Right atrium auricular region (tissue), 2 donors: ENCODE results near the gene CUTA. TPM values are rescaled to one million over a fixed set of nuclear protein-coding genes. Genes with fewer than 3 reads are reported as not detected.
A peak's percentile ranks its signal among the peaks of the same experiment; 100 is the strongest.
"Not testable (repeated sequence)": the region's sequence is repeated elsewhere in the genome, so short reads cannot be mapped to it uniquely, and the experiment has no call there.

Experiments used
- DNase-seq: peaks from one replicate; pipeline ENCODE4 v3.0.0-alpha.2; 2019; ENCODE audit warnings: low spot score
- H3K27ac ChIP-seq, 2 donors: fragments of 200-600 bp; sonication (generic); 1 replicate in 1 of 2; 2 replicates in 1 of 2; pipeline ENCODE4 v1.5.1; 2016 to 2019
- H3K27me3 ChIP-seq, 2 donors: fragments of 200-600 bp; sonication (generic); one replicate each; pipeline versions ENCODE4 v1.5.1 to v1.6.0; 2017 to 2019
- H3K36me3 ChIP-seq: fragments of 200-600 bp; sonication (generic); one replicate; pipeline ENCODE4 v1.5.1; 2016
- H3K4me1 ChIP-seq, 2 donors: fragments of 200-600 bp; sonication (generic); one replicate each; pipeline versions ENCODE4 v1.5.1 to v1.6.0; 2017 to 2019
- H3K4me3 ChIP-seq, 2 donors: fragments of 200-600 bp; sonication (generic); 1 replicate in 1 of 2; 2 replicates in 1 of 2; pipeline ENCODE4 v1.5.1; 2017 to 2019; ENCODE audit warnings: mild to moderate bottlenecking in 1 of 2, moderate library complexity in 1 of 2
- H3K9me3 ChIP-seq, 2 donors: fragments of 200-600 bp; sonication (generic); one replicate each; pipeline ENCODE4 v1.5.1; 2019
- total RNA-seq, 2 donors: library from RNA; depleted of rRNA; stranded (reverse); fragments of >200 nt; gene quantifications; one replicate each; pipeline ENCODE4 v1.1.0, GENCODE V29; 2016
- TF ChIP-seq, protein P1 (sequence below), 2 donors: fragments of 200-600 bp; sonication (generic); IDR thresholded peaks; one replicate each; pipeline ENCODE4 v1.5.1; 2019; ENCODE audit warnings: antibody characterized with exemption in 2 of 2

CUTA gene
- total RNA-seq, 2 donors from 2014 or later, result 118 to 119 TPM

DNA sequence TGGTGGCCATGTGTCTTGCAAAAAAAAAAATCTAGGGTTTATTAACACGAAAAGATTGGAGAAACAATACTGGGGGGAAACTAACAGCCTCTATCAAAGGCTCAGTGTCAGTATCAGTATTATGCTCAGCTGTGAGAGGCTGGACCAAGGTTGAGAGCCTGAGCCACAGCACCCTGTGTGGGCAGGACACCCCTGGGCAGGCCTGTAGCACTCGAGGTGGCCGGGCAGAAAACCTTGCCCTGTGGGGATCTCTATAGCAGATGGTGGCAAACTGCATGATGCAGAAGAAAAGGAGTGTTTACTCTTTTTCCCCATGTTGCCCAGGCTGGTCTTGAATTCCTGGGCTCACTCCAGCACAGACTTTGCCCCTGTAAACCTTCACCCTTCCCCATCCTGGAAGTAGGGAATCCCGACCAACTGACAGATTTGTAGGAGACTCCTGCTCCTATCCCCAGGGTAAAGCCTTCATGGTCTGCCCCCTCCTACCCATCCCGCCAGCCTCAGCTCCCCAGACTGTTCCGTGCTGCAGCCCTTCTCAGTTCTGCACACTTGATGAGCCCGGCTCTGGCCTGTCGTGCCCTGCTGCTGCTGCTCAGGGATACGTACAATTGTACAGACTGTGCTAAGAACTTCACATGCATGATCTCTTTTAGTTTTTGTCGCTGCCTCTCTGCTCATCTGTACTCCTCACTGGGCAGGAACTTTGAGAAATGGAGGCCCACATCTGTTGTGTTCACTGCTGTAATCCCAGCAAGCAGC is 34.3 kb downstream of the CUTA start:
- TF ChIP-seq, protein P1, sequence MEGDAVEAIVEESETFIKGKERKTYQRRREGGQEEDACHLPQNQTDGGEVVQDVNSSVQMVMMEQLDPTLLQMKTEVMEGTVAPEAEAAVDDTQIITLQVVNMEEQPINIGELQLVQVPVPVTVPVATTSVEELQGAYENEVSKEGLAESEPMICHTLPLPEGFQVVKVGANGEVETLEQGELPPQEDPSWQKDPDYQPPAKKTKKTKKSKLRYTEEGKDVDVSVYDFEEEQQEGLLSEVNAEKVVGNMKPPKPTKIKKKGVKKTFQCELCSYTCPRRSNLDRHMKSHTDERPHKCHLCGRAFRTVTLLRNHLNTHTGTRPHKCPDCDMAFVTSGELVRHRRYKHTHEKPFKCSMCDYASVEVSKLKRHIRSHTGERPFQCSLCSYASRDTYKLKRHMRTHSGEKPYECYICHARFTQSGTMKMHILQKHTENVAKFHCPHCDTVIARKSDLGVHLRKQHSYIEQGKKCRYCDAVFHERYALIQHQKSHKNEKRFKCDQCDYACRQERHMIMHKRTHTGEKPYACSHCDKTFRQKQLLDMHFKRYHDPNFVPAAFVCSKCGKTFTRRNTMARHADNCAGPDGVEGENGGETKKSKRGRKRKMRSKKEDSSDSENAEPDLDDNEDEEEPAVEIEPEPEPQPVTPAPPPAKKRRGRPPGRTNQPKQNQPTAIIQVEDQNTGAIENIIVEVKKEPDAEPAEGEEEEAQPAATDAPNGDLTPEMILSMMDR (IDR thresholded peaks at IDR 0.05), result no peak
- no peaks in the 10 kb centered on the region for H3K4me1 ChIP-seq
- no peaks in the 10 kb centered on the region for H3K36me3 ChIP-seq
- no peaks in the 10 kb centered on the region for H3K9me3 ChIP-seq
- no peak for DNase-seq
- no peak overlapping the region for H3K4me3 ChIP-seq
- no peak overlapping the region for H3K27ac ChIP-seq
- no peaks in the 10 kb centered on the region for H3K27me3 ChIP-seq

DNA sequence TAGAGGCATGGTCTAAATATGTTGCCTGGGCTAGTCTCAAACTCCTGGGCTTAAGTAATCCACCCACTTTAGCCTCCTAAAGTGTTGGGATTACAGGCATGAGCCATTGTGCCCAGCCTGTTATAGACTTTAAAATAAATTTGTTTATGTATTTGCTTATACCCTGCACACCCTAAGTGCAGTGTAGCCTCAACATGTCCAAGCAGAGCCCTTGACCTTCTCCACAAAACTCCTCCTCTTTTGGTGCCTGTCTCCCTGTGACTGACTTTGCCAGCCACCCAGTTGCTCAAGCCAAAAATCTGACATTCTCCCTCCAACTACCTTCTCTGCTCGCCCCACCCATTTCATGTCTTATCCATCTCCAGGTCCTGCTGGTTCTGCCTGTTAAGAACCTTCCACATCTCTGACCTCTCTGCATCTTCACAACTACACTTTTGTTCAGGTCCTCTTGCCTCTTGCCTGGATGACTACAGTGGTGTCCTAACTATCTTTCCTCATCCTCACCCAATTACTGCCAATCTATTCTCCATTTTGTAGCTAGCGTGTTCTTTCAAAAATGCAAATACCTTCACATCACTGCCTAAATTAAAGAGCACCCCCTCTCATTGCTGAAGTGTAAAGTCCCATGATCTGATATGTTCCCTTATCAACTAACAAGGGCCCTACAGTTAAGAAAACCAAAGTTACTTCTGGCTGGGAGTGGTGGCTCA is 37.5 kb downstream of the CUTA start:
- peaks cover 0 to 13% of the 10 kb centered on the region in 2 donors for H3K4me1 ChIP-seq
- no peaks in the 10 kb centered on the region for H3K27me3 ChIP-seq
- no peaks in the 10 kb centered on the region for H3K36me3 ChIP-seq
- no peak overlapping the region for H3K4me3 ChIP-seq
- H3K9me3 ChIP-seq, result no peaks in the 10 kb centered on the region
- TF ChIP-seq, protein P1 (IDR thresholded peaks at IDR 0.05), result no peak
- no peak for DNase-seq
- no peak overlapping the region for H3K27ac ChIP-seq

DNA sequence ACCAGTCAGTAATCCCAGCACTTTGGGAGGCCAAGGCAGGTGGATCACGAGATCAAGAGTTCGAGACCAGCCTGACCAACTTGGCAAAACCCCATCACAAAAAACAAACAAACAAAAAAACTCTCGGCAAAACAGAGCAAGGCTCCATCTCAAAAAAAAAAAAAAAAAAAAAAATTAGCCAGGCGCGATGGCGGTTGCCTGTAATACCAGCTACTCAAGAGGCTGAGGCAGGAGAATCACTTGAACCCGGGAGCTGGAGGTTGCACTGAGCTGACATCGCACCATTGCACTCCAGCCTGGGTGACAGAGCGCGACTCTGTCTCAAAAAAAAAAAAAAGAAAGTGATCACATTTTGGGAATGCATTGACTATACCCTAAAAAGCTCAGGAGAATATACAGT is 38.7 kb downstream of the CUTA start:
- not testable (repeated sequence) for H3K27ac ChIP-seq, H3K9me3 ChIP-seq, DNase-seq, H3K36me3 ChIP-seq, H3K4me3 ChIP-seq, H3K27me3 ChIP-seq
- peaks cover 0 to 25% of the 10 kb centered on the region in 2 donors for H3K4me1 ChIP-seq

DNA sequence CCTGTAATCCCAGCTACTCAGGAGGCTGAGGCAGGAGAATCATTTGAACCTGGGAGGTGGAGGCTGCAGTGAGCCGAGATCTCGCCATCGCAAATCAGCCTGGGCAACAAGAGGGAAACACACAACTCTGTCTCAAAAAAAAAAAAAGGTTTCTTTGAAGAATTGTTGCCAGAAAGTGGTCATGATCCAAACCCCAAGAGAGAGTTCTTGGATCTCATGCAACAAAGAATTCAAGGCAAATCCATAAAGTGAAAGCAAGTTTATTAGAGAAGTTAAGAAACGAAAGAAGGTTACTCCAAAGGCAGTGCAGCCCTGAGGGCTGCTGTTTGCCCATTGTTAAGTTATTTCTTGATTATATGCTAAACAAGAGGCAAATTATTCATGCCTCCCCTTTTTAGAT is 40.7 kb downstream of the CUTA start:
- DNase-seq, result no peak
- no peak overlapping the region for H3K27ac ChIP-seq
- no peaks in the 10 kb centered on the region for H3K9me3 ChIP-seq
- H3K4me3 ChIP-seq, result no peak overlapping the region
- TF ChIP-seq, protein P1 (IDR thresholded peaks at IDR 0.05), result no peak
- H3K36me3 ChIP-seq, result no peaks in the 10 kb centered on the region
- peaks cover 0 to 26% of the 10 kb centered on the region in 2 donors for H3K4me1 ChIP-seq
- H3K27me3 ChIP-seq, result no peaks in the 10 kb centered on the region

DNA sequence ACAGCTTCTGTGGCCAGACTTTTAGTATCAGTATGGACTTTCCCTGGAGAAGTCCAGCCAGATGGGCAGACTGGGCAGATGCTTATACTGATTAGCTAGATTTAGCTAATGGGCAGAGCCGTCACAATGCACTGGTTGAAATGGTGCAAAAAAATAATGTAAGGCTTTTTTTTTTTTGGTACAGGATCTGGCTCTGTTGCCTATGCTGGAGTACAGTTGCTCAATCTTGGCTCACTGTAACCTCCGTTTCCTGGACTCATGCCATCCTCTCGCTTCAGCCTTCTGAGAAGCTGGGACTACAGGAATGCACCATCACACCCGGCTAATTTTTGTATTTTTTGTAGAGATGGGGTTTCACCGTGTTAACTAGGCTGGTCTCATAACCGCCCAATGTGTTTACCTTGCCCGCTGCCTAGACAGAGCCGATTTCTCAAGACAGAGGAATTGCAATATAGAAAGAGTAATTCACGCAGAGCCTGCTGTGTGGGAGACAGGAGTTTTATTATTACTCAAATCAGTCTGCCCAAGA is 42.7 kb downstream of the CUTA start:
- peak; percentile 90 for DNase-seq
- H3K36me3 ChIP-seq, result no peaks in the 10 kb centered on the region
- TF ChIP-seq, protein P1 (IDR thresholded peaks at IDR 0.05), result no peak
- peaks cover 0 to 26% of the 10 kb centered on the region in 2 donors for H3K4me1 ChIP-seq
- H3K9me3 ChIP-seq, result no peaks in the 10 kb centered on the region
- no peak overlapping the region for H3K4me3 ChIP-seq
- H3K27me3 ChIP-seq, result no peaks in the 10 kb centered on the region
- H3K27ac ChIP-seq, result peak overlapping the region; percentile 67 to 69
